GM19023 (cell line): ENCODE measurements around the gene ARVCF.

ENCODE experiments used
- ATAC-seq: cut with Tn5 transposase; IDR thresholded peaks from one replicate; pipeline ENCODE4 v1.9.1; 2021; ENCODE audit warnings: mild to moderate bottlenecking, moderate library complexity; ENCODE audit not compliant: unreplicated experiment

ARVCF gene

DNA sequence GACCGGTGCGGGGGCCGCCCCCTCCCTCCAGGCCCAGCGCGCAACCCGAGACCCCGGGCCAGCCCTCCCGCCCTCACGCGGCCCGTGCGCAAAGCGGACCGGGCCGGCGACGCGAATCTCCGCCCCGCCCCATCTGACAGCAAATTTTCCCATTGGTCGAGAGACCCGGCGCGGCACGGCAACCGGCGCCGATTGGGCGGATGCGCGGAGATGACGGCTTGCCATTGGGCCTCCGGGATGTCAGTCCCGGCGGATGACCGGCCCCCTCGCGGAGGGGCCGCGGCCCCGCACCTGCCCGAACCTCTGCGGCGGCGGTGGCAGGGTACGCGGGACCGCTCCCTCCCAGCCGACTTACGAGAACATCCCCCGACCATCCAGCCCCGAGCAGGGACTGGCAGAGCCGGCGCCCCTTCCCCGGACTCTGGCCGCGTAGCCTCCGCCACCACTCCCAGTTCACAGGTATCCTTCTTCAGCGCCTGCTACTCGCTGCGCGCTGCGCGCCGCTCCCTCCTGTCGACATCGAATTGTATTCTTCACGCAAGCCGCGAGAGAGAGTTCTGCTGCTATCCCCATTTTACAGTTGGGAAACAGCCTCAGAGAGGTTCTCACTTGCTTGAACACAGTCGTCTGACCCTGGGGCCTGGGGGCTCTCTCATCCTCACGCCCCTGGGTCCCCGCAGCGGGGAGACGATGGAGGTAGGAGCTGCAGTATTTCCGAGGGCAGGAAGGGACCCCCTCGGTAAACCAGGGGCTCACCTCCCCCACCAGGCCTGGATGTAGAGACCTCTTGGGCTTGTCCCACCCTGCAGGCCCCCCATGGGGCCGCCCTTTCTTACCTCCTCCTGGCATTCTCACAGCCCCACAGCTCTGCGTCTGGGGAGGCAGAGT lies at the start of gene ARVCF:
TSS of gene ARVCF (minus strand) at position 90 of the 888 bp plus-strand sequence. CDS start 26,029 bp downstream, outside the sequence.
- peak; percentile 55 for ATAC-seq

GRCh38 chr22:20065896-20066616 lies 49.4 kb upstream of the ARVCF start:
- ATAC-seq, result no peak

GRCh38 chr22:20064545-20065262 lies 48.1 kb upstream of the ARVCF start:
- ATAC-seq, result no peak

GRCh38 chr22:20064140-20064480 lies 47.5 kb upstream of the ARVCF start:
- no peak for ATAC-seq

GRCh38 chr22:20063271-20064139 lies 46.9 kb upstream of the ARVCF start:
- no peak for ATAC-seq

DNA sequence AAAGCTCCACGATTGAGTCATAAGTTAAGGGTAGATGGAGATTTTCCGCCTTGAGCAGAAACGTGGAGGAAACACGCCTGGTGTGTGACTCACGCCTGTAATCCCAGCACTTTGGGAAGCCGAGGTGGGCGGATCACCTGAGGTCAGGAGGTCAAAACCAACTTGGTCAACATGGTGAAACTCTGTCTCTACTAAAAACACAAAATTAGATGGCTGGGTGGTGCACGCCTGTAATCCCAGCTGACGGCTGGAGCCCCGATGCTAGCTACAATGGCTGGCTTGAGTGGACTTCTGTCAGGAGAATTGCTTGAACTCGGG lies 46.1 kb upstream of the ARVCF start:
- no peak for ATAC-seq

- no peak for ATAC-seq
Observed at GRCh38 chr22:20062043-20062765, 45.6 kb upstream of the ARVCF start.

DNA sequence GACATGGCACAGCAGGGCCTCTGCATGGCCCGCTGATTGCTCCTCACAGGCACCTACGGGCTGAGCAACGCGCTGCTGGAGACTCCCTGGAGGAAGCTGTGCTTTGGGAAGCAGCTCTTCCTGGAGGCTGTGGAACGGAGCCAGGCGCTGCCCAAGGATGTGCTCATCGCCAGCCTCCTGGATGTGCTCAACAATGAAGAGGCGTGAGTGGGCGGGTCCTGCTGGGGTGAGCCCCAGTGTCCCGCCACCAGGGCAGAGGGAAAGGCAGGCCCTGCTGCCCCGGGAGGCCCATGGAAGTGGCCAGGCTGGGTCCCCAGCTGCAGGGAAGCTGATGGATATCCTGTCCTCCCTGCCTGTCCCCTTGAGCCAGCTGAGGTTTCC lies 44.8 kb upstream of the ARVCF start:
- no peak for ATAC-seq

GRCh38 chr22:20060700-20061480 lies 44.3 kb upstream of the ARVCF start:
- no peak for ATAC-seq

DNA sequence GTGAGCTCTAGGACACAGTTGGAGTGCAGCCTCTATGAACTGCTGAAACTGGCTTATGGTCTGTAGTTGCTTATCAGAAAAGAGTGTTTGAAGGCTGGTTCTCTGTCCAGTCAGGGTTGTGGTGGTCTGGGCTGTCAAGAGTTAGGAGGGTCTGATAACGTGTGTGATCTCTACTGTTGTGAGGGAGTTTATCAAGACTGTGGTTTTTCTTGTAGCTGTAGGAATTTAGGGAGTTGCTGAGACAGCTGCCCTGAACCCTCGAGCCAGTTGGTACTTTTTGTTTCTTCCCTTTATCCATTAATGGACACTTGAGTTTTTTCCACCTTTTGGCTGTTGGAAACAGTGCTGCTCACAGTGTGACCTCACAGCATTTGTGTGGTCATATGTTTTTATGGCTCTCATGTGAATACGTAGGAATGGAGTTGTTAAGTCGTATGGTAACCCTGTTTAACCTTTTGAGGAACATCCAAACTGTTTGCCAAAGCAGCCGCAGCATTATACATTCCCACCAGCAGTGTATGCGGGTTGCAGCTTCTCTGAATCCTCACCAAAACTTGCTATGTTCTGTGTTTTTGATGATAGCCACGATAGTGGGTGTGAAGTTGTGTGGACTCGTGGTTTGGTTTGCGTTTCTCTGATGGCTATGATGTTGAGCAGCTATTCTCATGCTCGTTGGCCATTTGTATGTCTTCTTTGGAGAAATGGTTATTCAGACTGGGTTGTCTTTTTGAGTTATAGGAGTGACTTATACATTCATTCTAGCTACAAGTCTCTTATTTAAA lies 42.6 kb upstream of the ARVCF start:
- no peak for ATAC-seq

DNA sequence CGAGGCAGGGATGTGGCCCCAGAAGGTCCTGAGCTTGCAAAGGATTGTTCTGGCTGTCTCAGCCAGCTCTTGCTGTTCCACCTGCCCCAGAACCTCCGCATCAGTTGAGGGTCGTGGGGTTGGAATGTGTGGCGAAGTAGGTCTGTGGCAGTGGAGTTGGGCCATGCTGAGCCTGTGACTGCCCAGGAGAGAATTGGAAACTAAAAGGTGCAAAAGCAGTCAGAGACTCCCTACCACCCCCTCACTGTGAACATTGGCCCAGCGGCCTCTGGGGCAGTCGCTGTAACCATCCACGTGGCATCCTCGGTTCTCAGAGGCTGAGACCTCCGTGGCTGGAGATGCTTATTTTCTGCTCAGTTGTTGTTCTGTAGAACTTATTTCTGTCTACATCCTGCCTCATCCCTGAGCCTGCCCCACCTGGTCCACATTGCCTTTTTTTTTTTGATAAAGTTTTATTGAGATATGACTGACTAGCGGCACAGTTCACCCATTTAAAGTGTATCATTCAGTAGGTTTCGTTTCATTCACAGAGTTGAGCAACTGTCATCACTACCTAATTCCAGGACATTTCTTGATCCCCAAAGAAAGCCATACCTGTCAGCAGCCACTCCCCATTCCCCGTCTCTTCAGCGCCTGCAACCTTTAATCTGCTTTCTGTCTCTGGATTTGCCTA lies 41.1 kb upstream of the ARVCF start:
- no peak for ATAC-seq

GRCh38 chr22:20056696-20057386 lies 40.2 kb upstream of the ARVCF start:
- ATAC-seq, result no peak

- ATAC-seq, result no peak
Observed at GRCh38 chr22:20056161-20056560, 39.5 kb upstream of the ARVCF start.

DNA sequence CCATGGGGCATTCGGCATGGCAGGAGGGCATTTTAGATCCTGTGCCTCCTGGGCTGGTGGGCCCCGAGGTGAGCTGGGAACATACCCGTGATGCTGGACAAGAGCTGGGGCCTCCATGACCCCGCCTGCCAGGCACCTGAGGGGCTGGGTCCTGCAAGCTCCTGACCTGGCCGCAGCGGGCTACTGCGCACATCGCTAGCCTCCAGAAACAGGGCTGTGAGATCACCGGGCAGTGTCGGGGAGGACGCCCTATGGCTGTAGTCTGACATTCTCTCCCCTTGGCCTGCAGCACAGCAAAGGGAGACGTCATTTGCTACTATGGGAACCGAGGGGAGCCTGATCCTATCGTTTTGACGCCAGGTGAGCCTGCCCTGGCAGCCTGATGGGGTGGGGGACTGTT lies 39.0 kb upstream of the ARVCF start:
- ATAC-seq, result no peak

- ATAC-seq, result no peak
Observed at GRCh38 chr22:20055144-20055543, 38.5 kb upstream of the ARVCF start.

GRCh38 chr22:20054485-20054884 lies 37.9 kb upstream of the ARVCF start:
- no peak for ATAC-seq

- ATAC-seq, result no peak
Observed at GRCh38 chr22:20054034-20054427, 37.4 kb upstream of the ARVCF start.
